Subcutaneous abdominal adipose tissue (tissue), 5 donors: Measurements from ENCODE around the gene SMKR1.

Experiments
- H3K27ac ChIP-seq: one replicate; pipeline ENCODE4 v1.7.0; 2013; ENCODE audit warnings: low read depth, mild to moderate bottlenecking, inconsistent platforms, low read length, moderate library complexity
- H3K27me3 ChIP-seq, 5 donors: one replicate each; pipeline ENCODE4 v1.7.0; 2013; ENCODE audit warnings: low read length in 5 of 5, inconsistent platforms in 1 of 5; ENCODE audit not compliant: control insufficient read depth in 5 of 5, insufficient read depth in 4 of 5
- H3K36me3 ChIP-seq, 5 donors: one replicate each; pipeline ENCODE4 v1.7.0; 2013; ENCODE audit warnings: low read length in 5 of 5; ENCODE audit not compliant: control insufficient read depth in 5 of 5, insufficient read depth in 5 of 5
- H3K4me1 ChIP-seq, 5 donors: one replicate each; pipeline ENCODE4 v1.7.0; 2013; ENCODE audit warnings: low read length in 5 of 5, mild to moderate bottlenecking in 3 of 5, moderate library complexity in 1 of 5; ENCODE audit not compliant: control insufficient read depth in 5 of 5, insufficient read depth in 5 of 5
- H3K4me3 ChIP-seq, 5 donors: one replicate each; pipeline ENCODE4 v1.7.0; 2013; ENCODE audit warnings: low read length in 5 of 5, low read depth in 1 of 5
- H3K9ac ChIP-seq, 5 donors: one replicate each; pipeline ENCODE4 v1.7.0; 2013; ENCODE audit warnings: low read length in 5 of 5, mild to moderate bottlenecking in 4 of 5, moderate library complexity in 3 of 5
- H3K9me3 ChIP-seq, 5 donors: one replicate each; pipeline ENCODE4 v1.7.0; 2013; ENCODE audit warnings: low read length in 5 of 5; ENCODE audit not compliant: control insufficient read depth in 5 of 5
- donor health status: healthy.
- donor health status: healthy.
- donor health status: healthy.
- donor health status: healthy.
- donor health status: healthy.

SMKR1 gene

DNA sequence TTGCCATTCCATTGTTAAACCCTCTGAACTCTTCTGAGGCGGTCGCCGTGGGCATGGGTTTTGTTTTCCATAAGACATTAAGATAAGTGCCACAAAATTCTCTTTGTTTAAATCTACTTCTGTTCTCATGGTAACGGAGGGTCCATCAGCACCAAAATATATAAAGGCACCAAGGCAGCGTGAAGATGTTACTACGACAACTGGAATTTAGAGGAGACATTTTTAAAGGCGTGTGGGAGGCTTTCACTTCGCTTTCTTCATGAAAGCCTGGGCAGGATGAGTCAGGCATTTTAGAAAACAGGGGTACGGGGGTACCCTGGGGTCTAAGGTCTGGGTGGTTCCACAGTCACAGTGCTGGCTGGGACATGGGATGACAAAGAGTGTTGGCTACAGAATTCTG, 34.0 kb downstream of the SMKR1 start:
- Histone ChIP-seq H3K4me1 (no peaks in the 10 kb centered on the region), H3K27ac (no peak overlapping the region), H3K4me3 (no peak overlapping the region), H3K27me3 (peaks cover 0 to 3% (median 0%) of the 10 kb centered on the region in 5 donors), H3K9me3 (no peaks in the 10 kb centered on the region), H3K36me3 (no peaks in the 10 kb centered on the region), H3K9ac (no peak overlapping the region)

DNA sequence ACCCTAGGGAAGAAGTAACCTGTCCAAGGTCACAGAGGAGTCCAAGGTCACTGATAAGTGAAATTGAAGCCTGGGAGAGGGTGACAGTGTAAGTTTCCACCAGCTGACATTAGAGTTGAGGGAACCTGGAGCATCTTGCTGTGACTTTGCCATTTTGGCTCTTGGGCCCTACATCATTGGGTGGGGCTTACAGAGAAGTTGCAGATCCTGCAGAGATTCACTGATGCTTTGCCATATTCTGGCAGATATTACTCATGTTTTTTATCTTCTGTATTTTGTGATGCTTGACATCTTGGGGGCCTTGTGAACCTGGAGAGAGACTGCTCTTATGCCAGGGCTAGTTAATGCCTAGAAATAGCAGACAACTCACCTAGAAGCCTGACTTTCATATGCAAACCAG, 36.5 kb downstream of the SMKR1 start:
- Histone ChIP-seq H3K4me3 (no peak overlapping the region), H3K27ac (no peak overlapping the region), H3K9me3 (no peaks in the 10 kb centered on the region), H3K27me3 (peaks cover 0 to 3% (median 0%) of the 10 kb centered on the region in 5 donors), H3K36me3 (no peaks in the 10 kb centered on the region), H3K9ac (no peak overlapping the region), H3K4me1 (no peaks in the 10 kb centered on the region)

DNA sequence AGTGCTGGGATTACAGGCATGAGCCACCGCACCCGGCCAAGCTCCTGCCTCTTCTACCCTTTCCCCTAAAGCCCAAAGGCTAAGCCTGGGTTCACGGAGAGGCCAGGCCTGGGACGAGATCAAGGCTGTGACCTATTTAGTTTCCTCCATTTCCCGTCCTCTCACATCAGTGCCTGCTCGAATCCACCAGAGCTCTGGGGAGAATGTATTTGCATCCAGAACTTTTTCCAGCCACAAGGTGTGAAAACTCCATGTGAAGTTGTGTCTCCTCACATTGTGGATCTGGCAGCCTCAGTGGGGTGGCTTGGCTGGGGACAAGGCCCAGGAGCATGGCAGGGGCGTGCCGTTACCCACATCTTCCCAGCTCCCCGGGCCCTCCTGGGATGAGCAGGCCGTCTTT, 38.0 kb downstream of the SMKR1 start:
- Histone ChIP-seq H3K9ac (no peak overlapping the region), H3K9me3 (no peaks in the 10 kb centered on the region)

DNA sequence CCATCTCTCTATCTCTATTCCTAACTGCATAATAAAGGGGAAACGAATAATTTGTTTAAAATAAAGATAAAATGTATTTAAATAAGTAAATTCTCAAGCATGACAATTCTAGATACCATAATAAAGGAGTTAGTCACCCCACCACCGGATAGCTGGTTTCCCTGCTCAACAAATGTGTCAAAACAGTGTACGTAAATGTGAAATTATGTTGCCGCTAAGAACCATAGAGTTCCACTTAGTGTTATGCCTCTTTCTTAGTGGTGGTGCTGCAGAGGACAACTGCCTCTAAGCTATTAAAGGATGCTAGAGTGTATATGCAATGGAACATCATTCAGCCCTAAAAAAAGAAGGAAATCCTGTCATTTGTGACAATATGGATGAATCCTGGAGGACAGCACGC, 42.4 kb downstream of the SMKR1 start:
- Histone ChIP-seq H3K9ac (no peak overlapping the region), H3K36me3 (no peaks in the 10 kb centered on the region), H3K27ac (no peak overlapping the region), H3K27me3 (peaks cover 0 to 4% (median 0%) of the 10 kb centered on the region in 5 donors), H3K4me3 (no peak overlapping the region), H3K9me3 (no peaks in the 10 kb centered on the region), H3K4me1 (no peaks in the 10 kb centered on the region)

More for the DNA sequence above, 38.0 kb downstream of the SMKR1 start:
- Histone ChIP-seq H3K4me3 (no peak overlapping the region), H3K4me1 (no peaks in the 10 kb centered on the region), H3K27me3 (peaks cover 0 to 4% (median 0%) of the 10 kb centered on the region in 5 donors), H3K36me3 (no peaks in the 10 kb centered on the region), H3K27ac (no peak overlapping the region)

DNA sequence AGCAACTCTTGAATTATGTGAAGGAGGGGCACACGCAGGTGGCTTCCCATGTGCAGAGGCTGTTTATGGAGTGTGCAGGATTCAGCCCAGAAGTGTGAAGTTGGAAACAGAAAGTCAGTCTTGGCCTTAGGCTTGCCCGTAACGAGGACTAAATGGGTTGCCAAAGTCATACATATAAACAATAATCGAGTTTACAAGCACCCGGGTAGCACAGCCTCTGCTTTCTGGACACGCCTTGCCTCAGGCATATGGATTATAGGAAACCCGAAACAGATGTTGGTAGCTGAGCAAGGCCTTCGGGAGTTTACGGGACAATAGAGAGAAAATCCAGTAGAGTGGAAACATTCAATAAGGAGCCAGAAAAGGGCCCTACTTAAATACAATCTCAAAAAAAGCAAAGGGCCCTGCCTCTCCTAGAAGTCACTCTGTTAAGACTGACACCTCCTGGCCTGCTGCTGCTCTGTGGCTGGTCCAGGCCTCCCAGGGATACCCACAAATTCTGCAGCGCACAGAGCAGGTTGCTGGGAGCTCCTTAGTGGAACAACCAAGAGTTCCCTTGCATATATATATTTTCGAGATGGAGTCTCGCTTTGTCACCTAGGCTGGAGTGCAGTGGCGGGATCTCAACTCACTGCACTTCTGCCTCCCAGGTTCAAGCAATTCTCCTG, 48.5 kb downstream of the SMKR1 start:
- H3K9me3 ChIP-seq, result no peaks in the 10 kb centered on the region
- no peak overlapping the region for H3K27ac ChIP-seq
- no peaks in the 10 kb centered on the region for H3K36me3 ChIP-seq
- H3K27me3 ChIP-seq, result peaks cover 0 to 3% (median 3%) of the 10 kb centered on the region in 5 donors
- no peak overlapping the region for H3K4me3 ChIP-seq
- peaks cover 0 to 3% (median 0%) of the 10 kb centered on the region in 5 donors for H3K4me1 ChIP-seq
- no peak overlapping the region for H3K9ac ChIP-seq

DNA sequence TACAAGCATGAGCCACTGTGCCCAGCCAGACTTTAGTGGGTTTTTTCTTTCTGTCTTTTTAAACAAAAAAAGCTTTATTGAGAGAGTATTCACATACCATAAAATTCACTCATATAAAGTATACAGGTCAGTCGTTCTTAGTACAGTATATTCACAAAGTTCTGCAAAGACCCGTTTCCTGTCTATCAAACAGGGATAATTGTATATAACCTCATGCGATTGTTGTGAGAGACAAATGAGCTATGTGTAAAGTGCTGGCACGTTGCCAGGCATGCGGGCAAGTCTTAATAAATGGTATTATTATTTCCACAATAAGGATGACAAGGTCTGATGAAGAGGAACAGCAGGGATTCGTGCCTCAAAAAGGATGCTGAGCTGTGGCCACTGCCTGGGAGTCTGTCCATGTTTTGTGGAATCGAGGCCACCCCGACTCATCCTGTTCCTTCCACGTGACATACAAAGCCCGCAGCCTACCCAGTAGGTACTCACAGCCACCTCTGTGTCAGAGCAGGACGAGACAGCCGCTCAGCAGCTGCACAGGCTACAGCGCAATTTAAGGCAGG, 51.6 kb downstream of the SMKR1 start:
- Histone ChIP-seq H3K9me3 (no peaks in the 10 kb centered on the region), H3K4me3 (peak overlapping the region in 1 of 5 donors; percentile 20), H3K27ac (no peak overlapping the region), H3K27me3 (peaks cover 3 to 6% (median 4%) of the 10 kb centered on the region in 5 donors), H3K4me1 (peaks cover 0 to 3% (median 0%) of the 10 kb centered on the region in 5 donors), H3K9ac (no peak overlapping the region), H3K36me3 (no peaks in the 10 kb centered on the region)

DNA sequence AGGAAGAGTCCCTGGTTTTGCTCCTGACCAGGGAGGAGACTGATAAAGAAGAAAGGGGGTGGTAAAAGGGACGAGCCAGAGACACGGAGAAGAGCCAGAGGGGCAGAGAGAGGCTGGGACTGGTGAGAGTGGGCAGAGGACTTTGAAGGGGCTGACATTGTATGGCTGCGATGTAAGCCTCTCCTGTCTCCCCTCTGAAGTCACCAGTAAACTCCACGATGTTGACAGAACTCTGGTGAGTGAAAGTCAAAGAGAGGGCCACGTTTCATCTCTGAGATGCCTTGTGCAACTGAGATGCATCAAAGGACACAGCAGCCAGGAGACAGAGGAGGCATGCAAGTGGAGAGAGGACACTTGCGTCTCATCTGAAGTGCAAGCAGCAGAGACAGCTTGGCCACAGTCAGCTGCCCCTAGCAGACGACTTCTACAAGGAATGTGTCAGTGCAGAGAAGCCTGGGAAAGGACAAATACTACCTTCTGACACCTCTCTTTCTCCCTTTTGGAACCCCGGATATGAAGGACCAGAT, 54.3 kb downstream of the SMKR1 start:
- Histone ChIP-seq H3K9ac (no peak overlapping the region), H3K4me3 (no peak overlapping the region), H3K4me1 (peaks cover 0 to 9% (median 0%) of the 10 kb centered on the region in 5 donors), H3K27me3 (peaks cover 3 to 10% (median 4%) of the 10 kb centered on the region in 5 donors), H3K9me3 (no peaks in the 10 kb centered on the region), H3K27ac (no peak overlapping the region), H3K36me3 (no peaks in the 10 kb centered on the region)

DNA sequence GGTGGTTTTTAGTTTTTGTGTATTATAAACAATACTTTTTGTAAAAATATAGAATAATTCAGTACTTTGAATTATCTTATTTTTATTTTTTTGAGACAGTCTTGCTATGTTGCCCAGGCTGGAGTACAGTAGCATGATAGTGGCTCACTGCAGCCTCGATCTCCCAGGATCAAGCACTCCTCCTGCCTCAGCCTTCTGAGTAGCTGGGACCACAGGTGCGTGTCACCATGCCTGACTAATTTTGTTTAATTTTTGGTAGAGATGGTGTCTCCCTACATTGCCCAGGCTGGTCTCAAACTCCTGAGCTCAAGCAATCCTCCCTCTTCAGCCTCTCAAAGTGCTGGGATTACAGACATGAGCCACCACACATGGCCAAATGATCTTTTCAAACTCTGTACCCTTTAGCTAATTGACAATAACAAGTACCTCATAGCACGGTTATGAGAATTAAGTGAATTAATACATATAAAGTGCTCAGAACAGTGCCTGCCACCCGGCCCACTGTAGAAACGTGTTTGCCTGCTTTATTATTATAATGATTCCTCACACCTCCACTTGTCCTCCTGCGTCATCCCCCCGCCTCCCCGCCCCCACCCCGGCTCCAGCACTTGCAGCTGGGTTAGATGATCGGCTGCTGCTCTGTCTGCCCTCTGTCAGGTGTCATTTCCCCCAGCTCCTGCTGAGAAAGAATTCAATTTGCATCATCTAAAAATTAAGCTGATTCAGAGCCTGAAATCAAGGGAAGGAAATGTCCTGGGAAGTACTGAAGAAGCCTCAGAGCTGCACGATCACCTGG, 55.6 kb downstream of the SMKR1 start:
- H3K4me1 ChIP-seq, result peaks cover 0 to 12% (median 0%) of the 10 kb centered on the region in 5 donors
- no peaks in the 10 kb centered on the region for H3K9me3 ChIP-seq
- H3K4me3 ChIP-seq, result no peak overlapping the region
- H3K27ac ChIP-seq, result no peak overlapping the region
- H3K27me3 ChIP-seq, result peaks cover under 1 to 10% (median 3%) of the 10 kb centered on the region in 5 donors
- no peak overlapping the region for H3K9ac ChIP-seq
- no peaks in the 10 kb centered on the region for H3K36me3 ChIP-seq

DNA sequence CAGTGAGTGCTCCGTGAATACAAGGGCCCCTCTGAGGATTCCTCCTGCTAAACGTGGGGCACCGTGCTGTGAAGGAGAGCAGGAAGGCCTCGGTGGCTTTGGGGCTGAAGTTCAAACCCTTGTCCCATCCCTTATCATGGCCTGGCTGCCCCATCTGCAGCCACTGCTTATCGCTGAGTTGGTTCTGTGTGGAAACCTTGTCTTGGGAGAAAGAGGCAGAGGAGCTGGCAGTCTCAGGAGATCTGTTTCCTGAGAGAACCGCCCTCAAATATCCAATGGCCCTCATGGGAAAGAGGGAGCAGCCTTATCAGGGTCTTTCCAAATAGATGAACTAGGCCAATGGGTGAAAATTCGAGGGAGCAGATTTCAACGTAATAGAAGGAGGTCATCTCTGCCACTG, 57.2 kb downstream of the SMKR1 start:
- Histone ChIP-seq H3K27ac (no peak overlapping the region), H3K27me3 (peaks cover 0 to 10% (median 3%) of the 10 kb centered on the region in 5 donors), H3K4me1 (peaks cover 0 to 9% (median 0%) of the 10 kb centered on the region in 5 donors), H3K9me3 (no peaks in the 10 kb centered on the region), H3K9ac (no peak overlapping the region), H3K36me3 (no peaks in the 10 kb centered on the region), H3K4me3 (no peak overlapping the region)

DNA sequence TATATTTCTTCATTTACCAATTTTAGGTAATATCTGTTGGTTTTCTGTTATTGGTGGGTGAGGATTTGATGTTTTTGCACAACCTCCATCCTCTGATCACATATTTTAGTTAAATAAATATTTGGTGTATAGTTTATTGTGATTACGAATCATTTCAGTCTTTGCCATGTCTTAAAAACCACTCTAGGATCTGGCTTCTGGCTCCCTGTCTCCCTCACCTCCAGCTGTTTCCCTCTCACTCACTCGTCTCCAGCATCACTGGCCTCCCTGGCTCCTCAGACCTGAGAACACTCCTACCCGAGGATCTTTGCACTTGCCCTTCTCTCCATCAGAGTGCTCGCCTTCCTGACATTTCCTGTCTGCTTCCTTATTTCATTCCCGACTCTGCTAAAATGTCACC, 58.5 kb downstream of the SMKR1 start:
- Histone ChIP-seq H3K36me3 (no peaks in the 10 kb centered on the region), H3K9me3 (no peaks in the 10 kb centered on the region), H3K27me3 (peaks cover 0 to 8% (median 3%) of the 10 kb centered on the region in 5 donors), H3K4me3 (no peak overlapping the region), H3K9ac (no peak overlapping the region), H3K4me1 (peaks cover 0 to 9% (median 0%) of the 10 kb centered on the region in 5 donors), H3K27ac (no peak overlapping the region)
